ENCODE data around the gene DTX3. TPM values are rescaled to one million over a fixed set of nuclear protein-coding genes. Genes with fewer than 3 reads are reported as not detected.
A peak's percentile ranks its signal among the peaks of the same experiment; 100 is the strongest.

Gene DTX3
- total and polyA plus RNA-seq, 2 of the 13 experiments (the other 11 are each of a cell fraction or from before 2014, with no cell fraction given) = 9.0 to 27.2 TPM

DNA sequence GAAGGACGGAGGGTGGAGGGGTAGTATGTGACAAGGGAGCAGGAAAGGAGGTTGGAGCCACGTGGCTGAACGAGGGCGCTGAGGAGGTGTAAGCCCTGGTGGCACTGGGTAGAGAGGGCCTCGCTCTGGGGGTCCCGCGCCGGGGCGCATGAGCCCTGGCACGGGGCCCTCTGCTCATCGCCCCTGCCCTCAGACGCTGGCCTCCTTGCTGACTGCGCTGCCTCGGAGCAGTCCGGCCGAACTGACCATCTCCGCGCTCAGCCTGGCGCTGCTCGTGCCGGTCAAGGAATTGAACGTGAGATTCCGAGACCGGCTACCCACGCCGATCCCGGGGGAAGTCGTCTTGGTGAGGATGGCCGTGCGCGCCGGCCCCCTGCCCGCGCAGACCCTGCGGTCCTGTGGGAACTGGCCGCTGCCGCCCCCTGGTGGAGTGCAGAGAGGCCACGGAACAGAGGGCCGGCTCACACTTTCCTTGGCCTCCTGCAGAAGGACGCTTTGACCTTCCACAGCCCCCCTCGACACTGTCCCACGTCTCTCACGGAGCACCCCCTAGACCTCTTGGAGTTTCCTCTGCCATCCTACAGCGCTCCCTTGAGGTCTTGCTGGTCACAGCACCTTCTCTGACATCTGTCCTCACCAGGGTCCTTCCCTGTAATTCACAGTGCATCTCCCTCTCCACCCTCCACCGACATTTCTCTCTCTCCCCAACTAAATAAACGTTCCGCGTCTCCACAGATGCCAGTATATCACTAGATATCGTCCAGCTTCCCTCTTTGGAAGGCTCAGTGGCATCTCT, 17.1 kb downstream of the DTX3 start (continued):
- TF ChIP-seq, protein P1, sequence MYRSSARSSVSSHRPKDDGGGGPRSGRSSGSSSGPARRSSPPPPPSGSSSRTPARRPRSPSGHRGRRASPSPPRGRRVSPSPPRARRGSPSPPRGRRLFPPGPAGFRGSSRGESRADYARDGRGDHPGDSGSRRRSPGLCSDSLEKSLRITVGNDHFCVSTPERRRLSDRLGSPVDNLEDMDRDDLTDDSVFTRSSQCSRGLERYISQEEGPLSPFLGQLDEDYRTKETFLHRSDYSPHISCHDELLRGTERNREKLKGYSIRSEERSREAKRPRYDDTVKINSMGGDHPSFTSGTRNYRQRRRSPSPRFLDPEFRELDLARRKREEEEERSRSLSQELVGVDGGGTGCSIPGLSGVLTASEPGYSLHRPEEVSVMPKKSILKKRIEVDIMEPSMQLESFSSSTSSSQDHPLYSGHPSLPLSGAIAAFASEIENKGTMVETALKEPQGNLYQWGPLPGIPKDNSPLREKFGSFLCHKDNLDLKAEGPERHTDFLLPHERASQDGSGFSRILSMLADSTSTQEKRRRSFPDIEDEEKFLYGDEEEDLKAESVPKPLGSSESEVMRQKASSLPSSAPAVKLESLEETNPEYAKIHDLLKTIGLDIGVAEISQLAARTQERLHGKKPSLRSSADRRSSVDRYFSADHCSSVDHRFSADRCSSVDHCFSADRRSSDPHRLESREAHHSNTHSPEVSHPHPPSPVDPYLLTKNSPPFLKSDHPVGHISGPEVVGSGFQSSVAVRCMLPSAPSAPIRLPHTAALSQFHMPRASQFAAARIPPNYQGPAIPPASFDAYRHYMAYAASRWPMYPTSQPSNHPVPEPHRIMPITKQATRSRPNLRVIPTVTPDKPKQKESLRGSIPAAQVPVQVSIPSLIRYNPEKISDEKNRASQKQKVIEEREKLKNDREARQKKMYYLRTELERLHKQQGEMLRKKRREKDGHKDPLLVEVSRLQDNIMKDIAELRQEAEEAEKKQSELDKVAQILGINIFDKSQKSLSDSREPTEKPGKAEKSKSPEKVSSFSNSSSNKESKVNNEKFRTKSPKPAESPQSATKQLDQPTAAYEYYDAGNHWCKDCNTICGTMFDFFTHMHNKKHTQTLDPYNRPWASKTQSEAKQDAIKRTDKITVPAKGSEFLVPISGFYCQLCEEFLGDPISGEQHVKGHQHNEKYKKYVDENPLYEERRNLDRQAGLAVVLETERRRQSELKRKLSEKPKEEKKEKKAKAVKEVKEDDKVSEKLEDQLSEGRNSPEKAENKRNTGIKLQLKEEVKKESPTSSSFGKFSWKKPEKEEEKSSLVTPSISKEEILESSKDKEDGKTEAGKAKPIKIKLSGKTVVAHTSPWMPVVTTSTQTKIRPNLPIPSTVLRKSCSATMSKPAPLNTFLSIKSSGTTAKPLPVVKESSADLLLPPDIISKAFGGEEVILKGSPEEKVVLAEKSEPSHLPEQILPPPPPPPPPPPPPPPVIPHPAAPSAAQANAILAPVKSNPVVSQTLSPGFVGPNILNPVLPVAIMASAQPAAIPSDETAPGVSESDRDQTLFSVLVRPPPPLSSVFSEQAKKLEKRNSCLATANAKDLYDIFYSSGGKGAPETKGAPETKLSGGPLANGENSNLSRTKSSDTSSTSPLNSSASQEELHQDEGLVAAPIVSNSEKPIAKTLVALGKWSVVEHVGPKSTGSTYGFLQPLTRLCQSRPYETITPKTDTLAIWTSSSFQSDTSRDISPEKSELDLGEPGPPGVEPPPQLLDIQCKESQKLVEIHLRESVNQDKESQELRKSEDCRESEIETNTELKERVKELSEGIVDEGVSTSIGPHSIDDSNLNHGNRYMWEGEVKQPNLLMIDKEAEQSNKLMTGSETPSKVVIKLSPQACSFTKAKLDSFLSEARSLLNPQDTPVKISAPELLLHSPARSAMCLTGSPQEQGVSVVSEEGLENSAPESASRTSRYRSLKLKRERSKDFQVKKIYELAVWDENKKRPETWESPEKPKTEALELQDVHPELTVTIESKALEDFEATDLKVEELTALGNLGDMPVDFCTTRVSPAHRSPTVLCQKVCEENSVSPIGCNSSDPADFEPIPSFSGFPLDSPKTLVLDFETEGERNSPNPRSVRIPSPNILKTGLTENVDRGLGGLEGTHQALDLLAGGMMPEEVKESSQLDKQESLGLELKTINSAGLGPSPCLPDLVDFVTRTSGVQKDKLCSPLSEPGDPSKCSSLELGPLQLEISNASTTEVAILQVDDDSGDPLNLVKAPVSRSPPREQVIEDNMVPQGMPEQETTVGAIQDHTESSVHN (CRISPR knock-in tag; IDR thresholded peaks at IDR 0.05) = no peak
- TF ChIP-seq ZNF33B (CRISPR knock-in tag; IDR thresholded peaks at IDR 0.05) (no peak), SNAPC2 (CRISPR knock-in tag; IDR thresholded peaks at IDR 0.05) (no peak), POLR2AphosphoS5 (IDR thresholded peaks at IDR 0.05; ENCODE audit: low read depth, low read length) (no peak), ZNF572 (CRISPR knock-in tag; IDR thresholded peaks at IDR 0.05) (no peak), RAD21 (CRISPR knock-in tag; IDR thresholded peaks at IDR 0.05) (peak; percentile 92), CEBPG (CRISPR knock-in tag; IDR thresholded peaks at IDR 0.05) (no peak), ZNF747 (CRISPR knock-in tag; IDR thresholded peaks at IDR 0.05; ENCODE audit: borderline replicate concordance) (no peak), SMAD1 (CRISPR knock-in tag; IDR thresholded peaks at IDR 0.05; ENCODE audit: borderline replicate concordance, low read depth) (no peak), STAG1 (CRISPR knock-in tag; IDR thresholded peaks at IDR 0.05) (peak; percentile 90)
- TF ChIP-seq, protein P2, sequence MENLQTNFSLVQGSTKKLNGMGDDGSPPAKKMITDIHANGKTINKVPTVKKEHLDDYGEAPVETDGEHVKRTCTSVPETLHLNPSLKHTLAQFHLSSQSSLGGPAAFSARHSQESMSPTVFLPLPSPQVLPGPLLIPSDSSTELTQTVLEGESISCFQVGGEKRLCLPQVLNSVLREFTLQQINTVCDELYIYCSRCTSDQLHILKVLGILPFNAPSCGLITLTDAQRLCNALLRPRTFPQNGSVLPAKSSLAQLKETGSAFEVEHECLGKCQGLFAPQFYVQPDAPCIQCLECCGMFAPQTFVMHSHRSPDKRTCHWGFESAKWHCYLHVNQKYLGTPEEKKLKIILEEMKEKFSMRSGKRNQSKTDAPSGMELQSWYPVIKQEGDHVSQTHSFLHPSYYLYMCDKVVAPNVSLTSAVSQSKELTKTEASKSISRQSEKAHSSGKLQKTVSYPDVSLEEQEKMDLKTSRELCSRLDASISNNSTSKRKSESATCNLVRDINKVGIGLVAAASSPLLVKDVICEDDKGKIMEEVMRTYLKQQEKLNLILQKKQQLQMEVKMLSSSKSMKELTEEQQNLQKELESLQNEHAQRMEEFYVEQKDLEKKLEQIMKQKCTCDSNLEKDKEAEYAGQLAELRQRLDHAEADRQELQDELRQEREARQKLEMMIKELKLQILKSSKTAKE (CRISPR knock-in tag; IDR thresholded peaks at IDR 0.05; ENCODE audit: borderline replicate concordance) = no peak

Data from HepG2 (cell line).